ENCODE results near the gene BEND6.
A peak's percentile ranks its signal among the peaks of the same experiment; 100 is the strongest.

BEND6 gene

GRCh38 chr6:56923565-56923964 lies 31.3 kb upstream of the BEND6 start:
- WGBS (ENCODE audit: extremely low coverage, insufficient coverage, low lambda C conversion rate), result no CpG with 5 or more reads among the region's 1 CpG
- Histone ChIP-seq H2BK15ac (replicated peaks; ENCODE audit: low read depth) (no peak overlapping the region), H3K79me2 (ENCODE audit: control insufficient read depth, insufficient read depth, low read length) (no peaks in the 10 kb centered on the region), H3K4me1 (ENCODE audit: control insufficient read depth, low read depth, low read length) (no peaks in the 10 kb centered on the region), H3K27ac (ENCODE audit: low read depth, low read length) (no peak overlapping the region), H4K8ac (ENCODE audit: low read depth, low read length) (no peak overlapping the region), H2AK5ac (ENCODE audit: low read length) (no peak overlapping the region), H3K4me2 (ENCODE audit: low read length) (no peak overlapping the region), H3K27me3 (ENCODE audit: insufficient read depth, low read length, poor library complexity) (no peaks in the 10 kb centered on the region), H3K18ac (ENCODE audit: low read length) (no peak overlapping the region), H3K4ac (ENCODE audit: low read depth, low read length) (no peak overlapping the region), H3K79me1 (ENCODE audit: low read length) (no peaks in the 10 kb centered on the region), H3K36me3 (ENCODE audit: control insufficient read depth, insufficient read depth, low read length) (no peaks in the 10 kb centered on the region), H3K56ac (ENCODE audit: low read length) (no peak overlapping the region), H4K5ac (ENCODE audit: low read length) (no peak overlapping the region), H2BK5ac (ENCODE audit: low read length) (no peak overlapping the region), H3K23ac (ENCODE audit: low read length) (no peak overlapping the region), H3K9ac (ENCODE audit: low read length) (no peak overlapping the region), H3K4me3 (ENCODE audit: low read length) (no peak overlapping the region), H2BK120ac (ENCODE audit: low read depth, low read length) (no peak overlapping the region)
- DNase-seq, result no peak

GRCh38 chr6:56927538-56928453 lies 27.1 kb upstream of the BEND6 start:
- no peak overlapping the region for H2BK15ac ChIP-seq (replicated peaks; ENCODE audit: low read depth)
- H3K18ac ChIP-seq (ENCODE audit: low read length), result no peak overlapping the region
- H3K27me3 ChIP-seq (ENCODE audit: insufficient read depth, low read length, poor library complexity), result no peaks in the 10 kb centered on the region
- no peak overlapping the region for H4K8ac ChIP-seq (ENCODE audit: low read depth, low read length)
- H4K5ac ChIP-seq (ENCODE audit: low read length), result no peak overlapping the region
- H3K27ac ChIP-seq (ENCODE audit: low read depth, low read length), result no peak overlapping the region
- H3K9ac ChIP-seq (ENCODE audit: low read length), result no peak overlapping the region
- no CpG with 5 or more reads among the region's 4 CpGs for whole genome bisulfite sequencing (ENCODE audit: extremely low coverage, insufficient coverage, low lambda C conversion rate)
- no peak overlapping the region for H2AK5ac ChIP-seq (ENCODE audit: low read length)
- H3K23ac ChIP-seq (ENCODE audit: low read length), result no peak overlapping the region
- no peaks in the 10 kb centered on the region for H3K79me2 ChIP-seq (ENCODE audit: control insufficient read depth, insufficient read depth, low read length)
- no peak overlapping the region for H3K56ac ChIP-seq (ENCODE audit: low read length)
- no peaks in the 10 kb centered on the region for H3K36me3 ChIP-seq (ENCODE audit: control insufficient read depth, insufficient read depth, low read length)
- H3K79me1 ChIP-seq (ENCODE audit: low read length), result no peaks in the 10 kb centered on the region
- peak; percentile 27 for DNase-seq
- H2BK120ac ChIP-seq (ENCODE audit: low read depth, low read length), result no peak overlapping the region
- no peak overlapping the region for H3K4me3 ChIP-seq (ENCODE audit: low read length)
- H2BK5ac ChIP-seq (ENCODE audit: low read length), result no peak overlapping the region
- no peak overlapping the region for H3K4me2 ChIP-seq (ENCODE audit: low read length)
- no peaks in the 10 kb centered on the region for H3K4me1 ChIP-seq (ENCODE audit: control insufficient read depth, low read depth, low read length)
- H3K4ac ChIP-seq (ENCODE audit: low read depth, low read length), result no peak overlapping the region

- Histone ChIP-seq H2BK15ac (replicated peaks; ENCODE audit: low read depth) (no peak overlapping the region), H2BK120ac (ENCODE audit: low read depth, low read length) (no peak overlapping the region), H3K9ac (ENCODE audit: low read length) (no peak overlapping the region)
Measured at GRCh38 chr6:56930846-56931245, 24.1 kb upstream of the BEND6 start.

GRCh38 chr6:56932910-56933477 lies 21.9 kb upstream of the BEND6 start:
- no CpG with 5 or more reads among the region's 2 CpGs for WGBS (ENCODE audit: extremely low coverage, insufficient coverage, low lambda C conversion rate)
- Histone ChIP-seq H3K36me3 (ENCODE audit: control insufficient read depth, insufficient read depth, low read length) (no peaks in the 10 kb centered on the region), H3K4ac (ENCODE audit: low read depth, low read length) (no peak overlapping the region), H3K18ac (ENCODE audit: low read length) (no peak overlapping the region), H3K56ac (ENCODE audit: low read length) (no peak overlapping the region), H2BK120ac (ENCODE audit: low read depth, low read length) (no peak overlapping the region), H3K79me1 (ENCODE audit: low read length) (no peaks in the 10 kb centered on the region), H2BK15ac (replicated peaks; ENCODE audit: low read depth) (no peak overlapping the region), H3K23ac (ENCODE audit: low read length) (no peak overlapping the region), H4K5ac (ENCODE audit: low read length) (no peak overlapping the region), H4K8ac (ENCODE audit: low read depth, low read length) (no peak overlapping the region), H3K4me3 (ENCODE audit: low read length) (no peak overlapping the region), H3K79me2 (ENCODE audit: control insufficient read depth, insufficient read depth, low read length) (no peaks in the 10 kb centered on the region), H3K4me2 (ENCODE audit: low read length) (no peak overlapping the region), H3K4me1 (ENCODE audit: control insufficient read depth, low read depth, low read length) (no peaks in the 10 kb centered on the region), H3K9ac (ENCODE audit: low read length) (no peak overlapping the region), H2BK5ac (ENCODE audit: low read length) (no peak overlapping the region), H3K27me3 (ENCODE audit: insufficient read depth, low read length, poor library complexity) (no peaks in the 10 kb centered on the region), H2AK5ac (ENCODE audit: low read length) (no peak overlapping the region), H3K27ac (ENCODE audit: low read depth, low read length) (no peak overlapping the region)
- no peak for DNase-seq

More at GRCh38 chr6:56930846-56931245, 24.1 kb upstream of the BEND6 start:
- no CpG with 5 or more reads among the region's 2 CpGs for WGBS (ENCODE audit: extremely low coverage, insufficient coverage, low lambda C conversion rate)
- H3K56ac ChIP-seq (ENCODE audit: low read length), result no peak overlapping the region
- H3K79me2 ChIP-seq (ENCODE audit: control insufficient read depth, insufficient read depth, low read length), result no peaks in the 10 kb centered on the region
- no peak overlapping the region for H3K18ac ChIP-seq (ENCODE audit: low read length)
- H3K23ac ChIP-seq (ENCODE audit: low read length), result no peak overlapping the region
- no peak overlapping the region for H3K4ac ChIP-seq (ENCODE audit: low read depth, low read length)
- H2AK5ac ChIP-seq (ENCODE audit: low read length), result no peak overlapping the region
- H3K79me1 ChIP-seq (ENCODE audit: low read length), result no peaks in the 10 kb centered on the region
- H3K27ac ChIP-seq (ENCODE audit: low read depth, low read length), result no peak overlapping the region
- no peak overlapping the region for H2BK5ac ChIP-seq (ENCODE audit: low read length)
- no peak overlapping the region for H3K4me3 ChIP-seq (ENCODE audit: low read length)
- no peak for DNase-seq
- no peaks in the 10 kb centered on the region for H3K4me1 ChIP-seq (ENCODE audit: control insufficient read depth, low read depth, low read length)
- H3K36me3 ChIP-seq (ENCODE audit: control insufficient read depth, insufficient read depth, low read length), result no peaks in the 10 kb centered on the region
- no peak overlapping the region for H4K8ac ChIP-seq (ENCODE audit: low read depth, low read length)
- H3K27me3 ChIP-seq (ENCODE audit: insufficient read depth, low read length, poor library complexity), result no peaks in the 10 kb centered on the region
- H4K5ac ChIP-seq (ENCODE audit: low read length), result no peak overlapping the region
- H3K4me2 ChIP-seq (ENCODE audit: low read length), result no peak overlapping the region

GRCh38 chr6:56933650-56934049 lies 21.3 kb upstream of the BEND6 start:
- Histone ChIP-seq H3K56ac (ENCODE audit: low read length) (no peak overlapping the region), H3K36me3 (ENCODE audit: control insufficient read depth, insufficient read depth, low read length) (no peaks in the 10 kb centered on the region), H3K79me2 (ENCODE audit: control insufficient read depth, insufficient read depth, low read length) (no peaks in the 10 kb centered on the region), H3K4me2 (ENCODE audit: low read length) (no peak overlapping the region), H2BK5ac (ENCODE audit: low read length) (no peak overlapping the region), H4K8ac (ENCODE audit: low read depth, low read length) (no peak overlapping the region), H4K5ac (ENCODE audit: low read length) (no peak overlapping the region), H2BK120ac (ENCODE audit: low read depth, low read length) (no peak overlapping the region), H3K9ac (ENCODE audit: low read length) (no peak overlapping the region), H3K27me3 (ENCODE audit: insufficient read depth, low read length, poor library complexity) (no peaks in the 10 kb centered on the region), H3K79me1 (ENCODE audit: low read length) (no peaks in the 10 kb centered on the region), H3K4me1 (ENCODE audit: control insufficient read depth, low read depth, low read length) (no peaks in the 10 kb centered on the region), H3K27ac (ENCODE audit: low read depth, low read length) (no peak overlapping the region), H3K4me3 (ENCODE audit: low read length) (no peak overlapping the region), H2AK5ac (ENCODE audit: low read length) (no peak overlapping the region), H3K4ac (ENCODE audit: low read depth, low read length) (no peak overlapping the region), H3K18ac (ENCODE audit: low read length) (no peak overlapping the region), H3K23ac (ENCODE audit: low read length) (no peak overlapping the region), H2BK15ac (replicated peaks; ENCODE audit: low read depth) (no peak overlapping the region)
- no peak for DNase-seq
- no CpG with 5 or more reads among the region's 1 CpG for WGBS (ENCODE audit: extremely low coverage, insufficient coverage, low lambda C conversion rate)
